Nephron progenitor cell (in vitro differentiated cells): ENCODE measurements around the gene HCRTR1.

ENCODE experiments used
- DNase-seq: peaks from one replicate; pipeline ENCODE4 v3.0.0; 2021
- H3K27ac Mint-ChIP-seq: 2 replicates; pipeline ENCODE4 v1.8.0; 2021; ENCODE audit warnings: mild to moderate bottlenecking, moderate library complexity, mixed read lengths
- H3K27me3 Mint-ChIP-seq: 2 replicates; pipeline ENCODE4 v1.8.0; 2021; ENCODE audit warnings: mild to moderate bottlenecking, low read depth, mixed read lengths; ENCODE audit not compliant: poor library complexity
- H3K36me3 Mint-ChIP-seq: 2 replicates; pipeline ENCODE4 v1.8.0; 2021; ENCODE audit warnings: low read depth, mixed read lengths
- H3K4me1 Mint-ChIP-seq: 2 replicates; pipeline ENCODE4 v1.8.0; 2021; ENCODE audit warnings: mixed read lengths
- H3K4me3 Mint-ChIP-seq: 2 replicates; pipeline ENCODE4 v1.8.0; 2021; ENCODE audit warnings: mild to moderate bottlenecking, moderate library complexity, mixed read lengths
- H3K9me3 Mint-ChIP-seq: 2 replicates; pipeline ENCODE4 v1.8.0; 2021; ENCODE audit warnings: mild to moderate bottlenecking, moderate library complexity, mixed read lengths
- CTCF ChIP-seq: fragments of 200-600 bp; sonication (generic); IDR thresholded peaks from 2 replicates; pipeline ENCODE4 v1.5.0; 2021; ENCODE audit warnings: antibody characterized with exemption

Gene HCRTR1

GRCh38 chr1:31643976-31644559 lies 26.6 kb downstream of the HCRTR1 start:
- peaks cover 34% of the 10 kb centered on the region for H3K4me1 Mint-ChIP-seq
- H3K9me3 Mint-ChIP-seq, result no peaks in the 10 kb centered on the region
- peak overlapping the region; percentile 94 for H3K4me3 Mint-ChIP-seq
- no peaks in the 10 kb centered on the region for H3K36me3 Mint-ChIP-seq
- no peak for DNase-seq
- peak overlapping the region; percentile 100 for H3K27ac Mint-ChIP-seq
- H3K27me3 Mint-ChIP-seq, result peaks cover 9% of the 10 kb centered on the region
- TF ChIP-seq CTCF, result no peak

GRCh38 chr1:31644560-31645273 lies 27.2 kb downstream of the HCRTR1 start, which contains the start of gene PEF1:
Gene PEF1 (minus strand): TSS chr1:31644876. CDS start chr1:31644864, 12 bp downstream.
- no peak for TF ChIP-seq CTCF
- Mint-ChIP-seq H3K36me3 (no peaks in the 10 kb centered on the region), H3K27ac (peak within 1 kb of the TSS; percentile 100), H3K9me3 (no peaks in the 10 kb centered on the region), H3K4me3 (peak within 1 kb of the TSS; percentile 94), H3K27me3 (peaks cover 11% of the 10 kb centered on the region), H3K4me1 (peaks cover 34% of the 10 kb centered on the region)
- DNase-seq, result peak; percentile 100

GRCh38 chr1:31645274-31645568 lies 27.7 kb downstream of the HCRTR1 start:
- H3K27ac Mint-ChIP-seq, result peak overlapping the region; percentile 100
- no peaks in the 10 kb centered on the region for H3K36me3 Mint-ChIP-seq
- peaks cover 14% of the 10 kb centered on the region for H3K27me3 Mint-ChIP-seq
- H3K4me1 Mint-ChIP-seq, result peaks cover 34% of the 10 kb centered on the region
- peak; percentile 84 for DNase-seq
- H3K4me3 Mint-ChIP-seq, result peak overlapping the region; percentile 94
- no peaks in the 10 kb centered on the region for H3K9me3 Mint-ChIP-seq
- no peak for TF ChIP-seq CTCF

GRCh38 chr1:31646259-31646960 lies 28.9 kb downstream of the HCRTR1 start:
- Mint-ChIP-seq H3K9me3 (no peaks in the 10 kb centered on the region), H3K4me1 (peaks cover 34% of the 10 kb centered on the region)
- TF ChIP-seq CTCF, result no peak

GRCh38 chr1:31647106-31647505 lies 29.6 kb downstream of the HCRTR1 start:
- Mint-ChIP-seq H3K27ac (no peak overlapping the region), H3K4me1 (peaks cover 34% of the 10 kb centered on the region), H3K36me3 (no peaks in the 10 kb centered on the region), H3K9me3 (no peaks in the 10 kb centered on the region), H3K27me3 (peaks cover 24% of the 10 kb centered on the region), H3K4me3 (peak overlapping the region; percentile 94)
- no peak for DNase-seq
- no peak for TF ChIP-seq CTCF

More at GRCh38 chr1:31646259-31646960, 28.9 kb downstream of the HCRTR1 start:
- no peak overlapping the region for H3K27ac Mint-ChIP-seq
- H3K27me3 Mint-ChIP-seq, result peaks cover 24% of the 10 kb centered on the region
- H3K36me3 Mint-ChIP-seq, result no peaks in the 10 kb centered on the region
- H3K4me3 Mint-ChIP-seq, result peak overlapping the region; percentile 94
- no peak for DNase-seq
